GM10248 (cell line): Measurements from ENCODE around the gene SLC15A5.
A peak's percentile ranks its signal among the peaks of the same experiment; 100 is the strongest.

Experiments used
- CTCF ChIA-PET: fragments of 300-600 bp; sonication (Branson Sonifier 250); formaldehyde crosslinking; extraction: SDS; loops from one replicate; lab custom pipeline; 2021; ENCODE audit warnings: antibody characterized with exemption; lab: Yijun Ruan, JAX
- POLR2A ChIA-PET: fragments of 350-650 bp; sonication (Branson Sonifier 250); formaldehyde crosslinking; extraction: SDS; loops from one replicate; lab custom pipeline; 2020; ENCODE audit warnings: antibody characterized with exemption; lab: Yijun Ruan, JAX
- DNase-seq: peaks from one replicate; pipeline ENCODE4 v3.0.0; 2012; ENCODE audit errors: extremely low spot score
- CTCF ChIP-seq: IDR thresholded peaks from 2 replicates; pipeline ENCODE4 v1.5.1; 2012; ENCODE audit warnings: mild to moderate bottlenecking, low read depth; ENCODE audit errors: extremely low read depth, missing control alignments, control extremely low read depth

SLC15A5 gene

GRCh38 chr12:16168078-16168477, 109.4 kb downstream of the SLC15A5 start:
- no peak for TF ChIP-seq CTCF
- CTCF ChIA-PET = interaction anchor here (1.3 kb wide), 1 partner anchor 193 kb away, joined by 3 read pairs; no protein-coding TSS in a partner anchor
- no peak for DNase-seq
- POLR2A ChIA-PET = no interaction called here

- CTCF ChIA-PET = interaction anchor here (1.0 to 1.3 kb wide), 2 partner anchors 9 to 194 kb away, joined by 3 to 5 read pairs; no protein-coding TSS in a partner anchor
- DNase-seq = no peak
- POLR2A ChIA-PET = interaction anchor here (0.5 kb wide), 1 partner anchor 595 kb away, joined by 3 read pairs; no protein-coding TSS in a partner anchor
- TF ChIP-seq CTCF = no peak
Measured at GRCh38 chr12:16166563-16167470, 110.7 kb downstream of the SLC15A5 start.

GRCh38 chr12:16165506-16165905, 112.0 kb downstream of the SLC15A5 start:
- TF ChIP-seq CTCF = peak; percentile 29
- CTCF ChIA-PET = interaction anchor here (0.7 kb wide), 1 partner anchor 1477 kb away, joined by 3 read pairs; no protein-coding TSS in a partner anchor
- POLR2A ChIA-PET = no interaction called here
- no peak for DNase-seq

- ChIA-PET CTCF (no interaction called here), POLR2A (no interaction called here)
- no peak for TF ChIP-seq CTCF
Measured at GRCh38 chr12:16163901-16164300, 113.6 kb downstream of the SLC15A5 start.

GRCh38 chr12:16163146-16163545, 114.3 kb downstream of the SLC15A5 start:
- no peak for TF ChIP-seq CTCF
- POLR2A ChIA-PET = no interaction called here
- no peak for DNase-seq
- CTCF ChIA-PET = interaction anchor here (1.5 kb wide), 1 partner anchor 13 kb away, joined by 5 read pairs; no protein-coding TSS in a partner anchor

More at GRCh38 chr12:16163901-16164300, 113.6 kb downstream of the SLC15A5 start:
- no peak for DNase-seq

GRCh38 chr12:16159571-16159970, 117.9 kb downstream of the SLC15A5 start:
- CTCF ChIA-PET = interaction anchor here (0.7 kb wide), 1 partner anchor 16 kb away, joined by 3 read pairs; no protein-coding TSS in a partner anchor
- POLR2A ChIA-PET = no interaction called here
- no peak for DNase-seq
- no peak for TF ChIP-seq CTCF
